B cell (primary cell): ENCODE data around the gene CEMIP2.

Source experiments
- CTCF ChIP-seq: fragments of 200-600 bp; IDR thresholded peaks from one replicate; pipeline ENCODE4 v1.8.0; 2022; ENCODE audit warnings: antibody characterized with exemption, mild to moderate bottlenecking
- EZH2 ChIP-seq: IDR thresholded peaks from 2 replicates; pipeline ENCODE4 v1.6.1; 2012; ENCODE audit warnings: borderline replicate concordance, low read depth, mild to moderate bottlenecking, moderate library complexity, low read length; ENCODE audit not compliant: insufficient read depth, poor library complexity, severe bottlenecking

- TF ChIP-seq CTCF (no peak), EZH2 (no peak)
Measured at GRCh38 chr9:71760901-71761300, 7.4 kb downstream of the CEMIP2 start.
